GDM1 (cell line): ENCODE data around the gene PRRT2.
"Not testable (repeated sequence)": the region's sequence is repeated elsewhere in the genome, so short reads cannot be mapped to it uniquely, and the experiment has no call there.

Source experiments
- DNase-seq: peaks from one replicate; lab custom pipeline; 2025; lab: John Stamatoyannopoulos, UW

Gene PRRT2

DNA sequence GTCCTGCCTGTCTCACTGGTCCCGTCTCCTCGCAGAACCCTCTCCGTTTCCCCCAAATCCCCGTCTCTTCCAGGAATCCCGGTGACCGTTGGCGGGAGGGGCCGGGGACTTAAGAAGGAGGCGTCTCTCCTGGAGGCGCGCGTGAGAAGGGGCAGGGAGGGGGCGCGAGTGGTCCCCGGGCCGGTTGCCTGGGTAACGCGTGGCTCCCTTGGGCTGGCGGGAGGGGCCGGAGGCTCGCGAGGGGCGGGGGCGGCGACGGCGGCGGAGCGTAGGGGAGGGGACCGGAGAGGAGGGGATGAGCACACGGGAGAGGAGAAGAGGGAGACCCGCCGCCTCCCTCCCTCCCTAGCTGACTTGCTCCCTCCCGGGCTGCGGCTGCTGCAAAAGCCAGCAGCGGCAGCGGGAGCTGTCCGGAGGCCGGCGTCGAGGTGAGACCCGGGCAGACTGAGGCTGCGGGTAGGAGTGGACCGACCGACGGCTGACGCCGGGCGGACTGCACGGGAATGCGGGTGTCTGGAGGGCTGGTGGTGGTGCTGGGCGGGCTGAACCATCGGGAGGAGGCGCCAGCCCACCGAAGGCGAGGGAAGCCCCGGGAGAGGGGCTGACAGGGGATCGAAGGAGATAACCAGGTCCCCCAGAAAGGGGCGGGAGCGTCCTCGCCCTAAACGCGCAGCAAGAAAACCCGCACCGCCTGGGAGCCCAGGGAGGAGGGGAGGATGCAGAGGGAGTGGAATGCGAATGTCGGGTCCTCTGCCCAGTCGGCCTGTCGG is at the start of gene PRRT2:
Gene PRRT2 (plus strand): TSS at position 298 of the 770 bp plus-strand sequence. CDS start 862 bp downstream, outside the sequence.
- no peak for DNase-seq

- no peak for DNase-seq
Observed at GRCh38 chr16:29763326-29763725, 48.7 kb upstream of the PRRT2 start.

- no peak for DNase-seq
Observed at GRCh38 chr16:29765167-29766032, 46.6 kb upstream of the PRRT2 start.

DNA sequence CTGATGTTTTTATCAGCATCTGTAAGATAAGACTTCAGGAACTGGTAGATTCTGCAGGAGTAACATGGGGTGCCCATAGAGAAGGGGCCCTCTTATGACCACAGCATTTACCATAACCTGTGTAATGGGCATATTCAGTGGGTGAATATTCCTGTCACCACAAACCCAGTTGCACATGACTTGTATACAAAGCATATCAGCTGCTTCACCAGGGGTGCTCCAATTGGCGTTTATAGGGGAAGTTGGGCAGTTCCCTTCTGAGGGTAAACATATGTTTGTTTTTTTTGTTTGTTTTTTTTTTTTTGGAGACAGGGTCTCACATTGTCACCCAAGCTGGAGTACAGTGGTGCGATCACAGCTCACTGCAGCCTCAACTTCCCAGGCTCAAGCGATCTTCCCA is 45.4 kb upstream of the PRRT2 start:
- DNase-seq, result no peak

- DNase-seq, result no peak
Observed at GRCh38 chr16:29767062-29767461, 44.9 kb upstream of the PRRT2 start.

DNA sequence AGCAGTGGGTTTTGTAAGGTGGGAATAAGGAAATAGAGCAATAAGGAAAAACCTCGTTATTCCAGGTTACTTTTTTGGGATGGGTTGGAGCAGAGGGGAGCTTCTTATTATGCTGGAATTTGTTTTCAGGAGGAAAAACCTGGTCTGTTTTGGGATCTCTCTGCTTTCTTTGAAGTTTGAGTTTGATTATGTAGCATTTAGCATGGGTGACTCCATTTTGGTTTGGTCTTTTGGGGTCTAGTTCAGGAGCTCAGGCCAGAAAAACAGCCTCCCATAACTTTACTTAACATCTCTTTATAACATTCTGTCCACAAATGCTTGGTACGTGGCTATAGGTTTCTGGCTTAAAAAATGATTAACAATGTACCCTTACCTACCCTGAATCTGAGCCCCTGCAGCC is 42.5 kb upstream of the PRRT2 start:
- DNase-seq, result no peak

DNA sequence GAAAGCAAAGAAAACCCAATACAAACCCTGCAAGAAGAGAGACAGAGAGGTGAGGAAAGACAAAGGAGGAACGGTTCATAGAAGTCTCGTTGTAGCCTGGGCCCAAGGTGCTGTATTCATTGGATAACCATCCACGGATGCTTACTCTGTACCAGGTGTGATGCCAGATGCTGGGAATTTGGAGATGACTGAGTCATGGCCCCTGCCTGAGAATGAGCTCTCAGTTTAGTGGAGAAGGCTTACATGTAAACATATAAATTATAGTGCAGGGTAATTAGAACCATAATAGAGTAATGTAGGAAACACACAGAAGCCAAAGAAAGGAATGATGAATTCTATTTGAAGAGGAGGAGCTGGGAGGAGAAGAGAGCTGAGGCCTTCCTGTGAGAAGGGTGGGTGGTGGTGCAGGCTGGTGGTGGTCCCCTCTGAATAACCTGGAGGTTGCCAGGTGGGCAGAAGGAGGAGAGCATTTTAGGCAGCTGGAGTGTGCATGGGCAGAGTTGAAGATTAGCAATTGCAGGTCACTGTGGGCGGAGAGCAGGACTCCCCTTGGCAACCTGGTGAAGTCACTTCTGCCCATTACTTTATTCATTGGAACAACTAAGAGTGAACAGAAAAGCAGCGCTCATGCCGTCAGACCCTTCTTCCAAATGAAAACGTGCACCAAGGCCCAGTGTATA is 41.6 kb upstream of the PRRT2 start:
- DNase-seq, result no peak

DNA sequence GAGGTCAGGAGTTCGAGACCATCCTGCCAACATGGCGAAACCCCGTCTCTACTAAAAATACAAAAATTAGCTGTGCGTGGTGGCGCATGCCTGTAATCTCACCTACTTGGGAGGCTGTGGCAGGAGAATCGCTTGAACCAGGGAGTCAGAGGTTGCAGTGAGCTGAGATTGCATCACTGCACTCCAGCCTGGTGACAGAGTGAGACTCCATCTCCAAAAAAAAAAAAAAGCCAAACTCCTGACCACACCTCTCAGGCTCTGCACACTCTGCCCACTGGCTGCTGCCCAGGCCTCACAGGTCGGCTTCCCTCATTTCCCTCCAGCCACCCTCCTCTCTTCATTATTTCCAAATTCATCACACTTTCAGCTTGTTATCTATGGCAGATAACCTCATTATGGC is 39.7 kb upstream of the PRRT2 start:
- not testable (repeated sequence) for DNase-seq

DNA sequence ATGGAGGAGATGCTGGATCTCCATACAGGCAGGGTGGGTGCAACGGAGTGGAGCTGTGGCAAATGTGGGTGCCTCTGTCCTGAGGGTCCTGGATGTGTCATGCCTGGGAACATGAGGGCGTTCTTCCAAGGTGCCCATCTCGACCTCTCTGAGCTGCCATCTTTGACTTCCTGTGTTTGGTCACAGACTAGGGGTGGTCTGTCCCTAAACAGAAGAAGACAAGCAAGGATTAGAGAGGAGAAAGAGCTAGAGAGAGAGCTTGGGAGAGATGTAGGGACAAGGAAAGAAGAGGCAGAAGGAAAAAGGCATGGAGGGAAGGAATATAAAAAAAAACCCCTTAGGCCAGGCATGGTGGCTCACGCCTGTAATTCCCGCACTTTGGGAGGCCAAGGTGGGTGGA is 37.3 kb upstream of the PRRT2 start:
- no peak for DNase-seq

- DNase-seq, result no peak
Observed at GRCh38 chr16:29775742-29776408, 36.1 kb upstream of the PRRT2 start.

GRCh38 chr16:29777576-29778350 is 34.2 kb upstream of the PRRT2 start, which contains the start of gene ZG16:
Gene ZG16, plus strand, starts transcription at chr16:29778256. Its CDS starts 1,011 bp downstream, at chr16:29779267.
- DNase-seq, result no peak

DNA sequence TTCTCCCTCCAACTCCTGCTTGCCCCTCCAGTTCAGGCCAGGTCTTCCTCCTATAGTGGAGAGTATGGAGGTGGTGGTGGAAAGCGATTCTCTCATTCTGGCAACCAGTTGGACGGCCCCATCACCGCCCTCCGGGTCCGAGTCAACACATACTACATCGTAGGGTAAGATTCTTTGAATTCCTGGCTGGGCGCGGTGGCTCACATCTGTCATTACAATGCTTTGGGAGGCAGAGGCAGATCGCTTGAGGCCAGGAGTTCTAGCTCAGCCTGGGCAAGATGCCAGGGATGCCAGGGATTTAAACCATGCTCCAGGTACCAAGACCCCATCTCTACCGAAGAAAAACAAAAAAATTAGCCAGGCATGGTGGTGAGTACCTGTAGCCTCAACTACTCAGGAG is 32.5 kb upstream of the PRRT2 start:
- no peak for DNase-seq

- not testable (repeated sequence) for DNase-seq
Observed at GRCh38 chr16:29783094-29783953, 28.7 kb upstream of the PRRT2 start.

GRCh38 chr16:29784157-29784556 is 27.8 kb upstream of the PRRT2 start:
- no peak for DNase-seq

DNA sequence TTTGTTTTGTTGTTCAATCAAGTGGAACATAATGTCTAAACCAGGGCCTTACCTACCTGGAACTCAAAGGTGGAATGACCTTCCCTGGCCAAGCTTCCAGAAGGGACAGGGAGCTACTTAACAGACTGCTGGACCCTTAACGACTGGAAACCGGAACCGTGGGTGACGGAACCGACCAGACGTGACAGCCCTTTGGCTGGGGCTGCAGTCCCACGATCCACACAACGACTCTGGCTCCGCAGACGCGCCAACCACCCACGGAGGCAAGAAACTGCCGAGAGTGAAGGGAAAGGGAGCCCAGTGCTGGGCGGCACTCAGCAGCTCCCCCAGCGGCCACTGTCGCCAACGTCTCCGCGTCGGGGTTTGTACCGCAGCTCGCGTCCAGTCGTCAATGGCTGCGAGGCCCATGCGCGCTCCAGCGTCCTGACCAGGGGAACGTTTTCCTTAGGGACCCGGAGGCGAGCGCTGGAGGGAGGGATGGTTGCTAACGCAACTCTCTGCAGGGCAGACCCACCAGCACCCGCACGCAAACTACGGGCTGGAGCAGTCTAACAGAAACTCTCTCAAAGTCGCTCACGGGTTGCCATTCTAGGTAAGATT is 27.0 kb upstream of the PRRT2 start:
- no peak for DNase-seq

DNA sequence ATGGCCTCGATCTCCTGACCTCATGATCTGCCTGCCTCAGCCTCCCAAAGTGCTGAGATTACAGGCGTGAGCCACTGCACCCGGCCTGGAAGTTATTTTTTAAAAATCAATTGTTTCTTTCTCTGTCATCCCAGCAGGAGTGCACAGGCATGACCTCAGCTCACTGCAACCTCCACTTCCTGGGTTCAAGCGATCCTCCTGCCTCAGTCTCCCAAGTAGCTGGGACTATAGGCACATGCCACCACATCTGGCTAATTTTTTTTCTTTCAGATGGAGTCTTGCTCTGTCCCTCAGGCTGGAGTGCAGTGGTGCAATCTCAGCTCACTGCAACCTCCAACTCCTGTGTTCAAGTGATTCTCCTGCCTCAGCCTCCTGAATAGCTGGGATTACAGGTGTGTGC is 24.8 kb upstream of the PRRT2 start:
- DNase-seq, result not testable (repeated sequence)

DNA sequence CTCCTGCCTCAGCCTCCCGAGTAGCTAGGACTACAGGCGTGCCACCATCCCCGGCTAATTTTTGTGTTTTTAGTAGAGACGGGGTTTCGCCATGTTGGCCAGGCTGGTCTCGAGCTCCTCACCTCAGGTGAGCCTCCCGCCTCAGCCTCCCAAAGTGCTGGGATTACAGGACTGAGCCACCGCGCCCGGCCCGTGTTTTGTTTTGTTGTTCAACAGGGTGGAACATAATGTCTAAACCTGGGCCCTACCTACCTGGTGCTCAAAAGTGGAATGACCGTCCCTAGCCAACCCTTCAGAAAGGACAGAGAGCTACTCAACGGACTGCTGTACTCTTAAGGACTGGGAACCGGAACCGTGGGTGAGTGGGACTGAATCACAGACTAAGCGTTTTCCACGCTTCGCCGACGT is 22.2 kb upstream of the PRRT2 start:
- no peak for DNase-seq

- peak; percentile 99 for DNase-seq
Observed at GRCh38 chr16:29790183-29790948, 21.6 kb upstream of the PRRT2 start, which contains the start of gene KIF22. Gene KIF22, plus strand, starts transcription at chr16:29790751. Its CDS starts 9 bp downstream, at chr16:29790760.
